GM12878 (cell line): Measurements from ENCODE around the gene C1GALT1. TPM values are rescaled to one million over a fixed set of nuclear protein-coding genes. Genes with fewer than 3 reads are reported as not detected.

Source experiments
- ATAC-seq: fragments of 200-7000 bp; cut with Tn5 transposase; 3 replicates; pipeline ENCODE4 v1.9.1; 2020; ENCODE audit warnings: mild to moderate bottlenecking, moderate library complexity
- BruUV-seq: library from RNA; stranded (reverse); fragments of 400-500 nt; replicated peaks from 2 replicates; lab custom pipeline; 2021; lab: Mats Ljungman, UMichigan
- CTCF ChIA-PET: fragments of 300-600 bp; sonication (Branson Sonifier 250); formaldehyde crosslinking; extraction: SDS; loops from one replicate; lab custom pipeline; 2021; ENCODE audit warnings: inconsistent platforms; lab: Yijun Ruan, JAX
- POLR2A ChIA-PET: fragments of 350-600 bp; formaldehyde crosslinking; extraction: SDS; loops from one replicate; lab custom pipeline; 2021; ENCODE audit warnings: inconsistent platforms; lab: Charles Lee
- RAD21 ChIA-PET: fragments of 300-600 bp; sonication (Branson Sonifier 250); formaldehyde crosslinking; loops from one replicate; lab custom pipeline; 2023; ENCODE audit warnings: antibody characterized with exemption; ENCODE audit not compliant: unreplicated experiment; lab: Charles Lee
- SMC1A ChIA-PET: fragments of 300-600 bp; sonication (Branson Sonifier 250); formaldehyde crosslinking; loops from one replicate; lab custom pipeline; 2023; ENCODE audit not compliant: unreplicated experiment, uncharacterized antibody; lab: Charles Lee
- DNase-seq: peaks from one replicate; pipeline ENCODE4 v3.0.0-alpha.2; 2011; ENCODE audit warnings: low read depth, low spot score
- FAIRE-seq: peaks from 3 replicates; lab custom pipeline; 2011; peaks lifted over from hg19 to GRCh38; lab: Jason Lieb, UNC
- H2AFZ ChIP-seq: 2 replicates; pipeline ENCODE4 v1.6.0; 2011; ENCODE audit warnings: low read depth, low read length, control low read depth; ENCODE audit not compliant: control insufficient read depth
- H3K27ac ChIP-seq: 2 replicates; pipeline ENCODE4 v1.5.1; 2011; ENCODE audit warnings: control low read depth; ENCODE audit not compliant: control insufficient read depth, insufficient read depth
- H3K27me3 ChIP-seq, 2 experiments: replicated peaks in 1 of 2; 2 replicates each; pipeline versions ENCODE4 v1.6.0 to v1.6.1; 2011; ENCODE audit warnings: low read length in 1 of 2; ENCODE audit not compliant: control insufficient read depth in 2 of 2, insufficient read depth in 2 of 2
- H3K36me3 ChIP-seq, 2 experiments: 2 replicates each; pipeline ENCODE4 v1.5.1; 2011; ENCODE audit warnings: low read length in 1 of 2; ENCODE audit not compliant: control insufficient read depth in 2 of 2, insufficient read depth in 2 of 2
- H3K4me1 ChIP-seq: 2 replicates; pipeline ENCODE4 v1.6.1; 2011; ENCODE audit warnings: mild to moderate bottlenecking, low read length, moderate library complexity, mixed read lengths; ENCODE audit not compliant: control insufficient read depth, insufficient read depth
- H3K4me2 ChIP-seq: 2 replicates; pipeline ENCODE4 v1.6.0; 2011; ENCODE audit warnings: control low read depth; ENCODE audit not compliant: control insufficient read depth, insufficient read depth
- H3K4me3 ChIP-seq: fragments of 200-600 bp; sonication (generic); 2 replicates; pipeline ENCODE4 v1.5.1; 2016
- H3K79me2 ChIP-seq: 2 replicates; pipeline ENCODE4 v1.6.0; 2011; ENCODE audit warnings: low read length; ENCODE audit not compliant: control insufficient read depth, insufficient read depth
- H3K9ac ChIP-seq: 2 replicates; pipeline ENCODE4 v1.8.0; 2011; ENCODE audit warnings: low read length, control low read depth, mixed read lengths; ENCODE audit not compliant: control insufficient read depth, insufficient read depth
- H3K9me3 ChIP-seq: replicated peaks from 3 replicates; pipeline ENCODE4 v1.5.1; 2011; ENCODE audit warnings: mild to moderate bottlenecking, low read length; ENCODE audit not compliant: control insufficient read depth, insufficient read depth
- H4K20me1 ChIP-seq: 2 replicates; pipeline ENCODE4 v1.6.0; 2011; ENCODE audit not compliant: control insufficient read depth, insufficient read depth
- ATF7 ChIP-seq: fragments of 450-650 bp; IDR thresholded peaks from 2 replicates; pipeline ENCODE4 v1.6.1; 2016; ENCODE audit warnings: low read depth, mild to moderate bottlenecking
- BACH1 ChIP-seq: fragments of 450-650 bp; IDR thresholded peaks from 2 replicates; pipeline ENCODE4 v1.6.1; 2017; ENCODE audit warnings: mild to moderate bottlenecking, borderline replicate concordance
- FOXM1 ChIP-seq: IDR thresholded peaks from 2 replicates; pipeline ENCODE4 v1.6.1; 2012; ENCODE audit warnings: low read depth, mild to moderate bottlenecking, inconsistent platforms, low read length, moderate library complexity
- JUNB ChIP-seq: IDR thresholded peaks from 2 replicates; pipeline ENCODE4 v1.6.1; 2016; ENCODE audit warnings: antibody characterized with exemption, mild to moderate bottlenecking
- NFIC ChIP-seq: IDR thresholded peaks from 2 replicates; pipeline ENCODE4 v1.6.1; 2012; ENCODE audit warnings: low read depth, mild to moderate bottlenecking, inconsistent platforms, low read length, moderate library complexity
- RBBP5 ChIP-seq: fragments of 200-600 bp; sonication (generic); conservative IDR thresholded peaks from 2 replicates; pipeline ENCODE4 v1.6.1; 2016
- SMC3 ChIP-seq: IDR thresholded peaks from 2 replicates; pipeline ENCODE4 v1.6.1; 2011; ENCODE audit warnings: low read length, improper control_type of control experiment, borderline replicate concordance
- WGBS: methylation state at CpG from one replicate; pipeline ENCODE4 v1.1.6; 2016; ENCODE audit warnings: low lambda C conversion rate; ENCODE audit not compliant: insufficient replicate concordance, insufficient coverage; ENCODE audit errors: missing lambda C conversion rate; 5-methylcytosine and 5-hydroxymethylcytosine counted together
- in situ Hi-C: fragments of 300-500 bp; cut with MboI; formaldehyde crosslinking; loops from 9 replicates; pipeline ENCODE4 v1.14.3; 2018; ENCODE audit warnings: mixed read lengths
- intact Hi-C: fragments of 100-400 bp; cut with micrococcal nuclease; formaldehyde crosslinking; loops from one replicate; pipeline ENCODE4 v1.14.2; 2022; ENCODE audit not compliant: unreplicated experiment
- polyA plus RNA-seq, 11 experiments: library from polyadenylated mRNA; depleted of rRNA in 4 of 11; unstranded in 6 of 11; stranded (reverse) in 5 of 11; fragments of >200 nt; fragmentation: Nextera tagmentation in 4 of 11; fragmentation: Illumina TruSeq in 1 of 11; extraction: Ambion mirVana in 4 of 11; extraction: Trizol in 1 of 11; gene quantifications; 1 replicate in 1 of 11; 2 replicates in 10 of 11; pipeline versions ENCODE4 v1.2.1 to v1.2.3, GENCODE V29; 2011 to 2016; ENCODE audit warnings: inconsistent platforms in 2 of 11, missing spikeins in 2 of 11, low read depth in 1 of 11
- total RNA-seq, 4 experiments: library from RNA; depleted of rRNA in 3 of 4; stranded (reverse); fragments of >200 nt in 3 of 4; fragmentation: Illumina TruSeq in 1 of 4; extraction: Trizol in 1 of 4; gene quantifications; 2 replicates each; pipeline versions ENCODE4 v1.2.1 to v1.2.3, GENCODE V29; 2013 to 2021
- TF ChIP-seq, protein P1 (sequence below): fragments of 450-650 bp; conservative IDR thresholded peaks from 2 replicates; pipeline ENCODE4 v1.6.1; 2017; ENCODE audit warnings: mild to moderate bottlenecking, moderate library complexity
- TF ChIP-seq, protein P2 (sequence below): fragments of 450-650 bp; IDR thresholded peaks from 2 replicates; pipeline ENCODE4 v1.6.1; 2017; ENCODE audit warnings: low read depth, mild to moderate bottlenecking, moderate library complexity
- TF ChIP-seq, protein P3 (sequence below): IDR thresholded peaks from 2 replicates; pipeline ENCODE4 v1.6.1; 2012; ENCODE audit warnings: low read length, inconsistent platforms

The C1GALT1 gene
- total and polyA plus RNA-seq, 10 of the 15 experiments (the other 5 are each of a cell fraction or from before 2014, with no cell fraction given) = 1.6 to 25.0 (median 8.5) TPM

GRCh38 chr7:7183061-7183837 is 905 bp downstream of the C1GALT1 start (continued):
- TF ChIP-seq, protein P1, sequence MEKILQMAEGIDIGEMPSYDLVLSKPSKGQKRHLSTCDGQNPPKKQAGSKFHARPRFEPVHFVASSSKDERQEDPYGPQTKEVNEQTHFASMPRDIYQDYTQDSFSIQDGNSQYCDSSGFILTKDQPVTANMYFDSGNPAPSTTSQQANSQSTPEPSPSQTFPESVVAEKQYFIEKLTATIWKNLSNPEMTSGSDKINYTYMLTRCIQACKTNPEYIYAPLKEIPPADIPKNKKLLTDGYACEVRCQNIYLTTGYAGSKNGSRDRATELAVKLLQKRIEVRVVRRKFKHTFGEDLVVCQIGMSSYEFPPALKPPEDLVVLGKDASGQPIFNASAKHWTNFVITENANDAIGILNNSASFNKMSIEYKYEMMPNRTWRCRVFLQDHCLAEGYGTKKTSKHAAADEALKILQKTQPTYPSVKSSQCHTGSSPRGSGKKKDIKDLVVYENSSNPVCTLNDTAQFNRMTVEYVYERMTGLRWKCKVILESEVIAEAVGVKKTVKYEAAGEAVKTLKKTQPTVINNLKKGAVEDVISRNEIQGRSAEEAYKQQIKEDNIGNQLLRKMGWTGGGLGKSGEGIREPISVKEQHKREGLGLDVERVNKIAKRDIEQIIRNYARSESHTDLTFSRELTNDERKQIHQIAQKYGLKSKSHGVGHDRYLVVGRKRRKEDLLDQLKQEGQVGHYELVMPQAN = 0 out of 2 replicates have a peak, but pooled peaks have one; percentile 1
- TF ChIP-seq, protein P2, sequence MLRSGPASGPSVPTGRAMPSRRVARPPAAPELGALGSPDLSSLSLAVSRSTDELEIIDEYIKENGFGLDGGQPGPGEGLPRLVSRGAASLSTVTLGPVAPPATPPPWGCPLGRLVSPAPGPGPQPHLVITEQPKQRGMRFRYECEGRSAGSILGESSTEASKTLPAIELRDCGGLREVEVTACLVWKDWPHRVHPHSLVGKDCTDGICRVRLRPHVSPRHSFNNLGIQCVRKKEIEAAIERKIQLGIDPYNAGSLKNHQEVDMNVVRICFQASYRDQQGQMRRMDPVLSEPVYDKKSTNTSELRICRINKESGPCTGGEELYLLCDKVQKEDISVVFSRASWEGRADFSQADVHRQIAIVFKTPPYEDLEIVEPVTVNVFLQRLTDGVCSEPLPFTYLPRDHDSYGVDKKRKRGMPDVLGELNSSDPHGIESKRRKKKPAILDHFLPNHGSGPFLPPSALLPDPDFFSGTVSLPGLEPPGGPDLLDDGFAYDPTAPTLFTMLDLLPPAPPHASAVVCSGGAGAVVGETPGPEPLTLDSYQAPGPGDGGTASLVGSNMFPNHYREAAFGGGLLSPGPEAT = no peak

DNA sequence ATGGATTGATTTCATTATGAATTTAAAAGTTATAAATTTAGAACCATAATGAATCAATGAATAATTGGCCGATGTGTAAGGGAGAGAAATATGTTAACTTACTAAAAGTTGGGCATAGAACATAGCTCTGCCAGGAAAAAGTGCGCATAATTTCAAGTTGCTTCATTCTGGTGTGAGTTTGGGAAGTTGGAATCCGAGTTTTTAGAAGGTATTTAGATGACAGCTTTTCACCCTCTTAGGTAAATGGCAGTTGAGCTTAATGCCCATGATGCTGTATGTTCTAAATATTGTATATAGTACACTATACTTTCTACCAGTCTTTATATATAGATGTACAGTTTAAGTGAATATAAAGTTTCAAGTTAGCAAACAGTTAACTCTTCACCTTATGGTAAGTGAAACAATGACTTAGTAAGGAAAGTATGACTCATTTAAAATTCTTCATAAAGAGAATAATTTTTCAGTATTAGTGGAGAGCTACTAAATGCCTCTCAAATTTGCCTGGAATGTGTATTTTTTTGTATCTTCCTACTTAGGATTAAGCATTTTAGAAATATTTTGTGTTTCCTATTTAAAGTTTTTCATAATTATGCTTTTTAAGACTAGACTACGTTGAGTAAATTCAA is 1.6 kb downstream of the C1GALT1 start:
- Histone ChIP-seq H3K36me3 (peaks cover 0 to 4% of the 10 kb centered on the region in 2 experiments; a peak in 1 of 4 replicates), H3K4me2 (peak overlapping the region; percentile 68), H3K27ac (peak overlapping the region; percentile 88; the same call in 1 of the 2 replicates), H3K9ac (peak overlapping the region; percentile 88), H4K20me1 (no peaks in the 10 kb centered on the region; the same call in 1 of the 2 replicates), H3K9me3 (no peaks in the 10 kb centered on the region), H2AFZ (no peak overlapping the region), H3K4me1 (peaks cover 9% of the 10 kb centered on the region), H3K4me3 (peak overlapping the region; percentile 95), H3K79me2 (peaks cover 39% of the 10 kb centered on the region), H3K27me3 (no peaks in the 10 kb centered on the region)
- ChIA-PET CTCF (interaction anchor here (1.0 to 4.6 kb wide), 7 partner anchors 25 to 497 kb away, joined by 3 to 19 read pairs (median 4); no protein-coding TSS in a partner anchor), RAD21 (interaction anchor here (0.7 to 4.1 kb wide), 16 partner anchors 19 to 1112 kb away, joined by 3 to 34 read pairs (median 4); no protein-coding TSS in a partner anchor), POLR2A (interaction anchor here (0.8 to 1.6 kb wide), 5 partner anchors 11 to 210 kb away, joined by 3 to 4 read pairs (median 3); no protein-coding TSS in a partner anchor), SMC1A (interaction anchor here (0.7 to 3.3 kb wide), 13 partner anchors 11 to 139 kb away, joined by 3 to 16 read pairs (median 4); no protein-coding TSS in a partner anchor)
- 30% methylated on average over 4 of the region's 4 CpGs for WGBS
- TSS peak; percentile 54 for BruUV-seq
- in situ Hi-C loops = no loop called here
- TF ChIP-seq JUNB (peak; percentile 76), FOXM1 (peak; percentile 40; the same call in 1 of the 2 replicates), RBBP5 (no peak), SMC3 (no peak), ATF7 (peak; percentile 56), NFIC (peak; percentile 53; the same call in 1 of the 2 replicates), BACH1 (peak; percentile 68; the same call in 1 of the 2 replicates)
- TF ChIP-seq, protein P3, sequence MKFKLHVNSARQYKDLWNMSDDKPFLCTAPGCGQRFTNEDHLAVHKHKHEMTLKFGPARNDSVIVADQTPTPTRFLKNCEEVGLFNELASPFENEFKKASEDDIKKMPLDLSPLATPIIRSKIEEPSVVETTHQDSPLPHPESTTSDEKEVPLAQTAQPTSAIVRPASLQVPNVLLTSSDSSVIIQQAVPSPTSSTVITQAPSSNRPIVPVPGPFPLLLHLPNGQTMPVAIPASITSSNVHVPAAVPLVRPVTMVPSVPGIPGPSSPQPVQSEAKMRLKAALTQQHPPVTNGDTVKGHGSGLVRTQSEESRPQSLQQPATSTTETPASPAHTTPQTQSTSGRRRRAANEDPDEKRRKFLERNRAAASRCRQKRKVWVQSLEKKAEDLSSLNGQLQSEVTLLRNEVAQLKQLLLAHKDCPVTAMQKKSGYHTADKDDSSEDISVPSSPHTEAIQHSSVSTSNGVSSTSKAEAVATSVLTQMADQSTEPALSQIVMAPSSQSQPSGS = peak; percentile 43; the same call in 1 of the 2 replicates
- ATAC-seq (no peak), FAIRE-seq (no peak), DNase-seq (no peak)
- intact Hi-C loops = loop anchor here (2.0 to 10.0 kb wide), 5 partner anchors 81 to 385 kb away; partner anchors contain the start of gene COL28A1
